ENCODE results near the gene LRRC3.

LRRC3 gene, protein sequence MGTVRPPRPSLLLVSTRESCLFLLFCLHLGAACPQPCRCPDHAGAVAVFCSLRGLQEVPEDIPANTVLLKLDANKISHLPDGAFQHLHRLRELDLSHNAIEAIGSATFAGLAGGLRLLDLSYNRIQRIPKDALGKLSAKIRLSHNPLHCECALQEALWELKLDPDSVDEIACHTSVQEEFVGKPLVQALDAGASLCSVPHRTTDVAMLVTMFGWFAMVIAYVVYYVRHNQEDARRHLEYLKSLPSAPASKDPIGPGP

DNA sequence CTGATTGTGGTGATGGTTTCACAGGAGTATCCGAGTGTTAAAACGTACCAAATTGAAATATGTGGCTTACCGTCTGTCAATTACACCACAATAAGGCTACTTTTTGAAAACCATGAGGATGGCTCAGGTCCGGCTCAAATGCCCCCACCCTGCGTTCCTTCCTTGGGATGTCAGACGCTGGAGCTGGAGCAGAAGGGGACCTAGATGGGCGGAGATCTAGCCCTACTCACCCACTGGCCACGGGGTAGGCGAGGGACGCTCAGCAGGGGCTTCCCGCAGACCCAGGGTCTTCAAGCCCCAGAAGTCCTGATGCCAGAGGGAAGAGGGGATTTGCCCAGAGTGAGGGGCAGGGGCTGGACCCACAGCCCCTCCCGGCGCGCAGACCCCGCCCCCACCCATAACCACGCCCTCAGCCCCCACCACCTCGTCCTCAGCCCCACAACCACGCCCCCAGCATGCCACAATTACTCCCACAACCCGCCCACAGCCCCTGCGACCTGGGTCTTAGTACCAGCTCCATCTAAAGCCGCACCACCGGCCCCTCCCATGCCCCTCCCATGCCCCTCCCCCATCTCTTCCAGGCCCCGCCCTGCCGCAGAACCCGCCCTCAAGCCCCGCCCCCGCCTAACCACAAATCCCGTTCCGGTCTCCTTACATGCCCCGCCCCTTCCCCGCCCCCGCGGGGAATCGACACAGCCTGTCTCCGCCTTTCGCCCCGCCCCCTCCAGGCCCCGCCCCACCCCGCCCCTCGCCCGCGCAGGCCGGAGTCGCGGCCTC is at the start of gene LRRC3:
TSS of gene LRRC3 (plus strand) at position 764 of the 777 bp plus-strand sequence. CDS start 1,135 bp downstream, outside the sequence.
- TF ChIP-seq, protein P1, sequence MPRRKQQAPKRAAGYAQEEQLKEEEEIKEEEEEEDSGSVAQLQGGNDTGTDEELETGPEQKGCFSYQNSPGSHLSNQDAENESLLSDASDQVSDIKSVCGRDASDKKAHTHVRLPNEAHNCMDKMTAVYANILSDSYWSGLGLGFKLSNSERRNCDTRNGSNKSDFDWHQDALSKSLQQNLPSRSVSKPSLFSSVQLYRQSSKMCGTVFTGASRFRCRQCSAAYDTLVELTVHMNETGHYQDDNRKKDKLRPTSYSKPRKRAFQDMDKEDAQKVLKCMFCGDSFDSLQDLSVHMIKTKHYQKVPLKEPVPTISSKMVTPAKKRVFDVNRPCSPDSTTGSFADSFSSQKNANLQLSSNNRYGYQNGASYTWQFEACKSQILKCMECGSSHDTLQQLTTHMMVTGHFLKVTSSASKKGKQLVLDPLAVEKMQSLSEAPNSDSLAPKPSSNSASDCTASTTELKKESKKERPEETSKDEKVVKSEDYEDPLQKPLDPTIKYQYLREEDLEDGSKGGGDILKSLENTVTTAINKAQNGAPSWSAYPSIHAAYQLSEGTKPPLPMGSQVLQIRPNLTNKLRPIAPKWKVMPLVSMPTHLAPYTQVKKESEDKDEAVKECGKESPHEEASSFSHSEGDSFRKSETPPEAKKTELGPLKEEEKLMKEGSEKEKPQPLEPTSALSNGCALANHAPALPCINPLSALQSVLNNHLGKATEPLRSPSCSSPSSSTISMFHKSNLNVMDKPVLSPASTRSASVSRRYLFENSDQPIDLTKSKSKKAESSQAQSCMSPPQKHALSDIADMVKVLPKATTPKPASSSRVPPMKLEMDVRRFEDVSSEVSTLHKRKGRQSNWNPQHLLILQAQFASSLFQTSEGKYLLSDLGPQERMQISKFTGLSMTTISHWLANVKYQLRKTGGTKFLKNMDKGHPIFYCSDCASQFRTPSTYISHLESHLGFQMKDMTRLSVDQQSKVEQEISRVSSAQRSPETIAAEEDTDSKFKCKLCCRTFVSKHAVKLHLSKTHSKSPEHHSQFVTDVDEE (CRISPR knock-in tag; IDR thresholded peaks at IDR 0.05), result no peak
- peak; percentile 64 for ATAC-seq

GRCh38 chr21:44405948-44406872 is 49.1 kb upstream of the LRRC3 start:
- ATAC-seq, result no peak

GRCh38 chr21:44406953-44407352 is 48.4 kb upstream of the LRRC3 start:
- no peak for ATAC-seq
- TF ChIP-seq ZNF8 (CRISPR knock-in tag; IDR thresholded peaks at IDR 0.05), result no peak
- no peak for TF ChIP-seq ZFP30 (CRISPR knock-in tag; IDR thresholded peaks at IDR 0.05)
- no peak for TF ChIP-seq ZNF565 (CRISPR knock-in tag; conservative IDR thresholded peaks at IDR 0.05; ENCODE audit: low read depth)
- no peak for TF ChIP-seq ISL1 (CRISPR knock-in tag; IDR thresholded peaks at IDR 0.05)
- no peak for TF ChIP-seq POU6F1 (CRISPR knock-in tag; IDR thresholded peaks at IDR 0.05; ENCODE audit: borderline replicate concordance, low read depth)
- TF ChIP-seq, protein P1 (CRISPR knock-in tag; IDR thresholded peaks at IDR 0.05), result no peak
- no peak for TF ChIP-seq PATZ1 (CRISPR knock-in tag; IDR thresholded peaks at IDR 0.05; ENCODE audit: borderline replicate concordance)
- TF ChIP-seq TOX (CRISPR knock-in tag; IDR thresholded peaks at IDR 0.05; ENCODE audit: borderline replicate concordance), result no peak
- no peak for TF ChIP-seq ZC3H10 (CRISPR knock-in tag; IDR thresholded peaks at IDR 0.05)
- TF ChIP-seq CSDC2 (CRISPR knock-in tag; IDR thresholded peaks at IDR 0.05), result no peak

More at GRCh38 chr21:44405948-44406872, 49.1 kb upstream of the LRRC3 start:
- no peak for TF ChIP-seq GLIS3 (CRISPR knock-in tag; IDR thresholded peaks at IDR 0.05)
- TF ChIP-seq, protein P2, sequence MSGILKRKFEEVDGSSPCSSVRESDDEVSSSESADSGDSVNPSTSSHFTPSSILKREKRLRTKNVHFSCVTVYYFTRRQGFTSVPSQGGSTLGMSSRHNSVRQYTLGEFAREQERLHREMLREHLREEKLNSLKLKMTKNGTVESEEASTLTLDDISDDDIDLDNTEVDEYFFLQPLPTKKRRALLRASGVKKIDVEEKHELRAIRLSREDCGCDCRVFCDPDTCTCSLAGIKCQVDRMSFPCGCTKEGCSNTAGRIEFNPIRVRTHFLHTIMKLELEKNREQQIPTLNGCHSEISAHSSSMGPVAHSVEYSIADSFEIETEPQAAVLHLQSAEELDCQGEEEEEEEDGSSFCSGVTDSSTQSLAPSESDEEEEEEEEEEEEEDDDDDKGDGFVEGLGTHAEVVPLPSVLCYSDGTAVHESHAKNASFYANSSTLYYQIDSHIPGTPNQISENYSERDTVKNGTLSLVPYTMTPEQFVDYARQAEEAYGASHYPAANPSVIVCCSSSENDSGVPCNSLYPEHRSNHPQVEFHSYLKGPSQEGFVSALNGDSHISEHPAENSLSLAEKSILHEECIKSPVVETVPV (CRISPR knock-in tag; IDR thresholded peaks at IDR 0.05), result no peak
- TF ChIP-seq ZFP3 (CRISPR knock-in tag; IDR thresholded peaks at IDR 0.05), result no peak
- TF ChIP-seq ISL1 (CRISPR knock-in tag; IDR thresholded peaks at IDR 0.05), result no peak
- no peak for TF ChIP-seq ZFP30 (CRISPR knock-in tag; IDR thresholded peaks at IDR 0.05)
- TF ChIP-seq CSDC2 (CRISPR knock-in tag; IDR thresholded peaks at IDR 0.05), result no peak
- TF ChIP-seq SNAI2 (CRISPR knock-in tag; IDR thresholded peaks at IDR 0.05), result no peak
- no peak for TF ChIP-seq OSR1 (CRISPR knock-in tag; IDR thresholded peaks at IDR 0.05)
- TF ChIP-seq TCF4 (CRISPR knock-in tag; IDR thresholded peaks at IDR 0.05; ENCODE audit: borderline replicate concordance), result no peak
- no peak for TF ChIP-seq ZNF70 (CRISPR knock-in tag; IDR thresholded peaks at IDR 0.05)
- TF ChIP-seq BACH2 (CRISPR knock-in tag; IDR thresholded peaks at IDR 0.05; ENCODE audit: borderline replicate concordance), result no peak
- TF ChIP-seq, protein P3, sequence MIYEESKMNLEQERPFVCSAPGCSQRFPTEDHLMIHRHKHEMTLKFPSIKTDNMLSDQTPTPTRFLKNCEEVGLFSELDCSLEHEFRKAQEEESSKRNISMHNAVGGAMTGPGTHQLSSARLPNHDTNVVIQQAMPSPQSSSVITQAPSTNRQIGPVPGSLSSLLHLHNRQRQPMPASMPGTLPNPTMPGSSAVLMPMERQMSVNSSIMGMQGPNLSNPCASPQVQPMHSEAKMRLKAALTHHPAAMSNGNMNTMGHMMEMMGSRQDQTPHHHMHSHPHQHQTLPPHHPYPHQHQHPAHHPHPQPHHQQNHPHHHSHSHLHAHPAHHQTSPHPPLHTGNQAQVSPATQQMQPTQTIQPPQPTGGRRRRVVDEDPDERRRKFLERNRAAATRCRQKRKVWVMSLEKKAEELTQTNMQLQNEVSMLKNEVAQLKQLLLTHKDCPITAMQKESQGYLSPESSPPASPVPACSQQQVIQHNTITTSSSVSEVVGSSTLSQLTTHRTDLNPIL (CRISPR knock-in tag; IDR thresholded peaks at IDR 0.05; ENCODE audit: low read depth), result no peak
- TF ChIP-seq ARNTL (CRISPR knock-in tag; IDR thresholded peaks at IDR 0.05; ENCODE audit: borderline replicate concordance, low read depth), result no peak
- no peak for TF ChIP-seq POU6F1 (CRISPR knock-in tag; IDR thresholded peaks at IDR 0.05; ENCODE audit: borderline replicate concordance, low read depth)
- TF ChIP-seq TOX (CRISPR knock-in tag; IDR thresholded peaks at IDR 0.05; ENCODE audit: borderline replicate concordance), result no peak
- TF ChIP-seq ZNF8 (CRISPR knock-in tag; IDR thresholded peaks at IDR 0.05), result no peak
- TF ChIP-seq RARB (CRISPR knock-in tag; IDR thresholded peaks at IDR 0.05), result no peak
